Lower lobe of right lung (tissue), 2 donors: ENCODE measurements around the gene C16orf74. TPM values are rescaled to one million over a fixed set of nuclear protein-coding genes. Genes with fewer than 3 reads are reported as not detected.

Experiments
- ATAC-seq, 2 donors: fragments of 200-7000 bp; cut with Tn5 transposase; one replicate each; pipeline ENCODE4 v1.9.1; 2020 to 2022; ENCODE audit warnings: mild to moderate bottlenecking in 2 of 2, moderate library complexity in 2 of 2
- DNase-seq: peaks from one replicate; pipeline ENCODE4 v3.0.0-alpha.2; 2020
- H3K27ac ChIP-seq: fragments of 200-600 bp; one replicate; pipeline ENCODE4 v1.8.0; 2022
- H3K27me3 ChIP-seq: fragments of 200-600 bp; one replicate; pipeline ENCODE4 v1.8.0; 2022; ENCODE audit warnings: low read depth
- H3K36me3 ChIP-seq: fragments of 200-600 bp; one replicate; pipeline ENCODE4 v1.8.0; 2022; ENCODE audit warnings: mild to moderate bottlenecking
- H3K4me1 ChIP-seq: fragments of 200-600 bp; one replicate; pipeline ENCODE4 v1.8.0; 2022
- H3K4me3 ChIP-seq: fragments of 200-600 bp; one replicate; pipeline ENCODE4 v1.8.0; 2022; ENCODE audit warnings: mild to moderate bottlenecking
- H3K9me3 ChIP-seq: fragments of 200-600 bp; one replicate; pipeline ENCODE4 v1.8.0; 2022
- intact Hi-C: fragments of 100-400 bp; cut with DNase I; formaldehyde crosslinking; loops from one replicate; pipeline ENCODE4 v1.11.0; 2022
- total RNA-seq: library from RNA; stranded (reverse); fragmentation: NEBNext Ultra II Directional; extraction: Animal tissue kit (Norgen Biotek cat#: 25700); gene quantifications from one replicate; pipeline ENCODE4 v1.2.1, GENCODE V29; 2021
- TF ChIP-seq, protein P1 (sequence below): fragments of 200-600 bp; IDR thresholded peaks from one replicate; pipeline ENCODE4 v1.8.0; 2022; ENCODE audit warnings: antibody characterized with exemption, mild to moderate bottlenecking
- donor health status: DM: no; HTN: yes; CAD: no; lungs with severe emphysema.

Gene C16orf74
- total RNA-seq, 1 donor from 2014 or later = 1.5 TPM

DNA sequence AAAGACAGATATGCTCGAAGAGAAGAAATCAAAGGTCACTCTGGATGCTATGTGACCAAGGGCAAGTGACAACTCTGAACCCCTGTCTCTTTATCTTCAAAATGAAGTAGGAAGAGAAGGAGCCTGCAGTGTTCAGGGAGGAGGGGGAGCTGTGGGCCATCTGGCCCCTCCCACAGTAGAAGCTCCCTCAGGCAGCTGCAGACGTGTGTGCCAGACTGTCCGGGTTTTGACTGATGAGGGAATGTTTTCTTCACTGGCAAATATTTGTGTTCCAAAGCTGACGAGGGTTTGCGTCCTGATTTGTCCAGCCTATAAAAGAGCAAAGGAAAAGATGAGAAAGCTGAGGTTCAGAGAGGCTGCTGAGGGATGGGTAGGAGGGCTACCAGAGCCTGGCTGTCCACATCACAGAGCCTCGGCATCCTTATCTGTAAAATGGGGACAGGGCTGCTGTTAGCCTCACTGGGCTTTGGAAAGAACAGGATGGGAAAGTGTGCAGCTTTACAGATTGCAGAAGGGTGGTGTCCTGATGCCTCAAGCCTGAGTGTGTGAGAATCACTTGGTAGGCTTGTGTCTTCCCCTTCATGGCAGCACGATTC is 60.3 kb downstream of the C16orf74 start:
- H3K27me3 ChIP-seq = peaks cover 12% of the 10 kb centered on the region
- no peak overlapping the region for H3K4me3 ChIP-seq
- intact Hi-C loops = no loop called here
- H3K27ac ChIP-seq = no peak overlapping the region
- H3K36me3 ChIP-seq = no peaks in the 10 kb centered on the region
- H3K4me1 ChIP-seq = peaks cover 9% of the 10 kb centered on the region
- no peak for ATAC-seq
- TF ChIP-seq, protein P1, sequence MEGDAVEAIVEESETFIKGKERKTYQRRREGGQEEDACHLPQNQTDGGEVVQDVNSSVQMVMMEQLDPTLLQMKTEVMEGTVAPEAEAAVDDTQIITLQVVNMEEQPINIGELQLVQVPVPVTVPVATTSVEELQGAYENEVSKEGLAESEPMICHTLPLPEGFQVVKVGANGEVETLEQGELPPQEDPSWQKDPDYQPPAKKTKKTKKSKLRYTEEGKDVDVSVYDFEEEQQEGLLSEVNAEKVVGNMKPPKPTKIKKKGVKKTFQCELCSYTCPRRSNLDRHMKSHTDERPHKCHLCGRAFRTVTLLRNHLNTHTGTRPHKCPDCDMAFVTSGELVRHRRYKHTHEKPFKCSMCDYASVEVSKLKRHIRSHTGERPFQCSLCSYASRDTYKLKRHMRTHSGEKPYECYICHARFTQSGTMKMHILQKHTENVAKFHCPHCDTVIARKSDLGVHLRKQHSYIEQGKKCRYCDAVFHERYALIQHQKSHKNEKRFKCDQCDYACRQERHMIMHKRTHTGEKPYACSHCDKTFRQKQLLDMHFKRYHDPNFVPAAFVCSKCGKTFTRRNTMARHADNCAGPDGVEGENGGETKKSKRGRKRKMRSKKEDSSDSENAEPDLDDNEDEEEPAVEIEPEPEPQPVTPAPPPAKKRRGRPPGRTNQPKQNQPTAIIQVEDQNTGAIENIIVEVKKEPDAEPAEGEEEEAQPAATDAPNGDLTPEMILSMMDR = no peak
- H3K9me3 ChIP-seq = no peaks in the 10 kb centered on the region
- DNase-seq = no peak

DNA sequence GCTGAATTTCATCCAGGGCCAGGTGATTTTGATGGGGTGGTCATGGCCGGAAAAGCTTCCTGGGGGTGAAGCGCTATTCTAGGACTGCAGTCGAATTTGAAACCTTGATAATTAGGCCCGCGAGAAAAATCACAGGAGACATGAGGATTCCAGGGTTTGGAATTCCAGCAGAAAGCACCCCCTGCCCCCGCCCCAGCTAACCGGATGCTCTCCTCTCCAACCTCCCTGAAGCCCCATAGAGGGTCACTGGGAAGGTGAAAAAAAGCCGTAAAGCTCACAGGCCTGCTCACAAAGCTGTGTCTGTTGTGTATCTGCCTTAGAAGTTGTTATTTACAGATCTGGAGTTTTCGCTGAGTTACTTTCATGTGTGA is 61.0 kb downstream of the C16orf74 start:
- peaks cover 9% of the 10 kb centered on the region for H3K4me1 ChIP-seq
- no peak overlapping the region for H3K27ac ChIP-seq
- no peak for DNase-seq
- no peak for ATAC-seq
- TF ChIP-seq, protein P1 = no peak
- no peak overlapping the region for H3K4me3 ChIP-seq
- intact Hi-C loops = no loop called here
- no peaks in the 10 kb centered on the region for H3K9me3 ChIP-seq
- peaks cover 7% of the 10 kb centered on the region for H3K27me3 ChIP-seq
- H3K36me3 ChIP-seq = no peaks in the 10 kb centered on the region

DNA sequence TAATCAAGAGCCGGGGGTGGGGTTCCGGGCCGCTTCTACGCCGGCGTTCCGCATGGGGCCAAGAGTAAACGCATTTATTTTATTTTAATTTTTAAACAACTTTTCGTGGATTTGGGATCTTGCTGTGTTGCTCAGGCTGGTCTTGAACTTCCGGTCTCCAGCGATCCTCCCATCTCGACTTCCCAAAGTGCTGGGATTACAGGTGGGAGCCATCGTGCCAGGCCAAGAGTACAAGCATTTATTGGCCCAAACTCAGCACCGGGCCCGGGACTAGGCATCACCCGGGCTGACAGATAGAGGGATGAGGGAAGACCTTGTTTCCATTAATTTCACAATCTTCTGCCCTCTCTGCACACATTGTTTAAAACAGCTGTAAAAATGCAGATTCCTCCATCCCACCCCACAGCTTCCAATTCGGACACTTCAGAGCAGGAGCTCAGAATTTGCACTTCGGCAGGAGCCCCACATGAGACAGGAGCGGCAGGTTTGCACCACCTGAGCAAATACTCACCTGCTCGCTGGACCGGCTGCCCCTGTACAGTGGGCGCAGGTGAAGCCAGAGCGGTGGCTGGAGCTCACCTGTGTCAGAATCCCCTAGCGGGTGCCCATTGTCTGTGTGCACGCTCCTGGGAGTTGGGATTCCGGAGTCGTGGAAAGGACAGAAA is 61.5 kb downstream of the C16orf74 start:
- H3K4me1 ChIP-seq = peaks cover 9% of the 10 kb centered on the region
- H3K27me3 ChIP-seq = peaks cover 4% of the 10 kb centered on the region
- H3K4me3 ChIP-seq = peak overlapping the region; percentile 77
- H3K27ac ChIP-seq = no peak overlapping the region
- H3K9me3 ChIP-seq = no peaks in the 10 kb centered on the region
- intact Hi-C loops = no loop called here
- ATAC-seq (peak in 1 of 2 donors; percentile 13), DNase-seq (no peak)
- no peaks in the 10 kb centered on the region for H3K36me3 ChIP-seq
- TF ChIP-seq, protein P1 = no peak

DNA sequence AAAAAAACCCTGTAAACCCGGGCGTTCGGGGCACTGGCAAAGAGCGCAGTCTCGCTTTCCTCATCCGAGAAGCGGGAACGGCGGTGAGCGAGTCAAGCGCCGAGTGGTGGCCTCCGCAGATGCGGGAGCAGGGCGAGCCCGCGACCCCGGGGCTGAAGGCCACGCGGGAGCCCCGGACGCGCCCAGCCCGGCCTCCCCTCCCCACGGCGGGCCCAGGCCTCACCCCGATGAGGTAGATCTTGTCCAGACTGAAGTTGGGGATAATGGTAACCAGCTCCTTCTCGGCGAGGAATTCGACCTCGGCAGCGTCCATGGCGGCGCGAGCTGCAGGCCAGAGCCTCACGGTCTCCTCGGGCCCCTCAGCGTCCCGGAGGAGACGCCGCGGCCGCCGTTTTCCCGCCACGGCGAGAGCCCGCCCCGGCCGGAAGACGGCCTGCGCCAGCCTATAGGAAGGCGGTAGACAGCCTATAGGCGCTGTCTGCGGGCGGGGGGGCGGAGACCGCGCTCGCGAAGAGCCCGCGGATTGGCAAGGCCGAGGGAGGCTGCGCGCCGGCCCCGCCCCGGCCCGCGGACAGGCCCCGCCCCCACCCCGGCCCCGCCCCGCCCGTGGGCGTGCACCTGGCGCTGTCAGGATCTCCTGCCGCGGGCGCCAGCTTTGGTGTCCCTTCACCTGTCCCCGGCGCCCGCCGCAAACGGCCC is 62.2 kb downstream of the C16orf74 start, which contains the start of gene GINS2:
Gene GINS2, minus strand, starts transcription at position 369 of the 699 bp plus-strand sequence. Its CDS starts 56 bp downstream, at position 313.
- H3K4me1 ChIP-seq = peaks cover 9% of the 10 kb centered on the region
- no peaks in the 10 kb centered on the region for H3K9me3 ChIP-seq
- TF ChIP-seq, protein P1 = no peak
- ATAC-seq (peak; percentile 99 to 100), DNase-seq (peak; percentile 96)
- peaks cover 4% of the 10 kb centered on the region for H3K27me3 ChIP-seq
- H3K27ac ChIP-seq = no peak within 1 kb of the TSS
- H3K36me3 ChIP-seq = no peaks in the 10 kb centered on the region
- H3K4me3 ChIP-seq = peak within 1 kb of the TSS; percentile 77
- intact Hi-C loops = no loop called here

DNA sequence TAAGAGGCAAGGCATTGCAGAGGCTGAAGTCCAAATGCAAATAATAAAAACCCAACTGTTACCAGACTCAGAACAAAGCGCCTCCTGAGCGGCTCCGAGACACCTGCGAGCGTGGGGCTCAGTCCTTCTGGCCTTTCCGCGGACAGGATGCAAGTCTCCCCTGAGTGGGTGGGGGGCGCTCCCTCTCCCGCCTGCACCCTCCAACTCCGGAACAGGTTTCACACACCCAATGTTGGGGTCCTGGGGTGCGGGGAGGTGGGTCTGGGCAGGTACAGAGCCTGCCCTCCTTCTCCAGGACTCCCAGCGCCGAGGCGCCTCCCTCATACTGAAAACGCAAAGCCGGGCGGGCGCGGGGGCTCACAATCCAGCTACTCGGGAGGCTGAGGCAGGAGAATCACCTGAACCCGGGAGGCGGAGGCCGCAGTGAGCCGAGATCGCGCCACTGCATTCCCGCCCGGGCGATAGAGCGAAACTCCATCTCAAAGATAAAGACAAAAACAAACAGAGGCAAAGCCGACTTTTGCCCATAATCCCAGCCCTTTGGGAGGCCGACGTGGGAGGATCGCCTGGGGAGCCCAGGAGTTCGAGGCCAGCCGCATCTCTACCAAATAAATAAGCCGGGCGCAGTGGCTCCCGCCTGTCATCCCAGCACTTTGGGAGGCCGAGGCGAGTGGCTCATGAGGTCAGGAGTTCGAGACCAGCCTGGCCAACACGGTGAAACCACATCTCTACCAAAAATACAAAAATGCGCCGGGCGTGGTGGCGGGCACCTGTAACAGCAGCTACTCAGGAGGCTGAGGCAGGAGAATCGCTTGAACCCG is 63.0 kb downstream of the C16orf74 start:
- TF ChIP-seq, protein P1 = no peak
- Histone ChIP-seq H3K27ac (no peak overlapping the region), H3K4me1 (peaks cover 9% of the 10 kb centered on the region), H3K9me3 (no peaks in the 10 kb centered on the region), H3K36me3 (no peaks in the 10 kb centered on the region), H3K4me3 (peak overlapping the region; percentile 77), H3K27me3 (peaks cover 4% of the 10 kb centered on the region)
- intact Hi-C loops = no loop called here
- ATAC-seq (no peak), DNase-seq (peak; percentile 34)
